GM18907 (cell line): Measurements from ENCODE around the gene ATP6AP1.

Experiments used
- ATAC-seq: cut with Tn5 transposase; IDR thresholded peaks from one replicate; pipeline ENCODE4 v1.9.1; 2021; ENCODE audit warnings: mild to moderate bottlenecking, moderate library complexity; ENCODE audit not compliant: unreplicated experiment

Gene ATP6AP1

DNA sequence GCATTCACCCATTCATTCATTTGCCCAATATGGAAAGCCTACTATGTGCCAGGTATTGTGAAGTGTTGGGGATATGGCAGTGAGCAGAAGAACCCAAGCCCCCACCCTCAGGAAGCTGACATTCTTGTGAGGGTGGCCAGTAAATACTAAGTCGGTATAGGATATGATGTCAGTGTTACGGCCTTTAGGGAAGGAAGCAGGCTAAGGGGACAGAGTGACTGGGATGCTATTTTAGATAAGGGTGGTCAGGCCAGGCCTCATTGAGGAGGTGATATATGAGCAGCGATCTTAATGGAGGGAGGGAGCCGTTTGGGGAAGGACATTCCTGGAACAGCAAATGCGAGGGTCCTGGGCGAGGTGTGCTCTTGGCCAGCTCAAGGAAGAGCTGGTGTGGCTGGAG lies 2.0 kb downstream of the ATP6AP1 start:
- no peak for ATAC-seq

DNA sequence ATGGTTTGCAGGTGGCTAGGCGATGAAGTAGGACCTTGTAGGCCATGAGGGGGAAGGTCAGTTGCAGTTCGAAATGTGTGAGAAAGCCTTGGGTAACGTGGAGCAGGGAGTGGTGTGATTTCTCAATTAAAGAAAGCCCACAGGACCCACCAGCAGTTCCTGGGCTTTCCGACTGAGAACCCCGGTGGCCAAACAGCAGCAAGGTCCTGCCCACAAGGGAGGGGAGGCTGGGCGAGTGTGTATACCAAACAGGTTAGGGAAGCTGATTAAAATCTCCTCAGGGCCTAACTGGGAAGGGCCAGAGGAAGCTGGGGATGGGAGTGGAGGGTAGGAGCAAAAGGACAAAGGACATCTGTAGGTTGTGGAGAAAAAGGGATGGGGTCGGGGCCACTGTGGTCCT lies 2.4 kb downstream of the ATP6AP1 start:
- ATAC-seq: no peak

GRCh38 chrX:154431341-154431740 lies 2.9 kb downstream of the ATP6AP1 start:
- no peak for ATAC-seq

DNA sequence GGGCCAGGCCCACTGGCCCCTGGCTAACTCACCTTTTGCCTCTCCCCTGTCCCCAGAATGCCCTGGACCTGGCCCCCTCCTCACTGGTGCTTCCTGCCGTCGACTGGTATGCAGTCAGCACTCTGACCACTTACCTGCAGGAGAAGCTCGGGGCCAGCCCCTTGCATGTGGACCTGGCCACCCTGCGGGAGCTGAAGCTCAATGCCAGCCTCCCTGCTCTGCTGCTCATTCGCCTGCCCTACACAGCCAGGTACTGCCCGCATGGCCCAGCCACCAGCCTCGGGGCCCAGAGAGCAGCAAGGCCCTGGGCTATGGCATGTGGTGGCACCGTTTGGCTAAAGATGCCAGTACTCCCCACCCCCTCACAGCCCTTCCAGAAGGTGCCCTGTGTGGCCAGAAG lies 3.7 kb downstream of the ATP6AP1 start:
- no peak for ATAC-seq

DNA sequence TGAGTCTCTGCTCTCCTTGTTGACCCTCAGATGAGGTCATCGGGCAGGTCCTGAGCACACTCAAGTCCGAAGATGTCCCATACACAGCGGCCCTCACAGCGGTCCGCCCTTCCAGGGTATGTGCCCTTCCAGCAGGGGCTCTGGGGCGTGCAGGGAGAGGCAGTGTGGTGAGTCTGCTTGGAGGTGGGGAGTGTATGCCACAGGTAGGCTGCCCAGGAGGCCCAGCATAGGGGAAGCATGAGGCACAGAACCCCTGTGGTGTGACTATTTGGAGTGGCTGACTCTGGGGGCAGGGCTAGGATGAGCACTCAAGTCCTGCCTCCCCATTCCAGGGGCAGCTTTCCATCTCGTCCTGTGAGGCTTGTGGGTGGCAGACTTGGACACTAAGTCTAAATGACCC lies 5.1 kb downstream of the ATP6AP1 start:
- no peak for ATAC-seq

DNA sequence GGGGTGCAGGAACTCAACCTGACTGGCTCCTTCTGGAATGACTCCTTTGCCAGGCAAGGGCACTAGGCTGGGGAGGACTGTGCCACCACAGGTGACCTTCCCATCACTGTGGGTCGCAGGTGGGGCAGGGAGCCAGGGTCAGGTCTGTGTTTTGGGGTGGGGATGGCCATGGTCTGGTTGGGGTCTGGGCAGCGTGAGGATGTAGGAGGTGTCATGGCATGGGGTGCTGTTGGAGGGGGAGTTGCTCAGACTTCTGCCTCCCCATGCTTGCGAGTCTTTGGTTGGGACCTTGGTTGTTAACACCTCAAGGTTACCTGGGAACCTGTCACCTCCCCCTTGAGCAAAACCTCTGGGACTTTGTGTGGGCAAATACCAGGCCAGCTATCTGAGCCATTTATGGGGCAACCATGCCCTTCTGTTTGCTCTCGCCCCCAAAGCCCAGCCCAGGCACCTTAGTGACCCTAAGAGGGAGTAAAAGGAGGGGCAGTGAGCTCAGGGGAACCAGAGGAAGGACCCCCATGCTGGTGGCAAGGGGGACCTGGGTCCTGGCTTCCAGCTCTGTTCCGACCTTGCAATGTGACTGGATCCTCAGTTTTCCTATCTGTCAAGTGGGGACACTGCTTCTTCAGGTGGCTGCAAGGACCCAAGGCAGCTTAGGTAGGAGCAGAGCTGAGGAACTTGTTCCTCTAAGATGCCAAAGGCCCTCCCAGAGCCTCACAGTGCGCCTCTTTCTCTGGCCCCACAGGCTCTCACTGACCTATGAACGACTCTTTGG lies 6.1 kb downstream of the ATP6AP1 start:
- no peak for ATAC-seq

- ATAC-seq: no peak
Measured at GRCh38 chrX:154435171-154435733, 6.8 kb downstream of the ATP6AP1 start.

DNA sequence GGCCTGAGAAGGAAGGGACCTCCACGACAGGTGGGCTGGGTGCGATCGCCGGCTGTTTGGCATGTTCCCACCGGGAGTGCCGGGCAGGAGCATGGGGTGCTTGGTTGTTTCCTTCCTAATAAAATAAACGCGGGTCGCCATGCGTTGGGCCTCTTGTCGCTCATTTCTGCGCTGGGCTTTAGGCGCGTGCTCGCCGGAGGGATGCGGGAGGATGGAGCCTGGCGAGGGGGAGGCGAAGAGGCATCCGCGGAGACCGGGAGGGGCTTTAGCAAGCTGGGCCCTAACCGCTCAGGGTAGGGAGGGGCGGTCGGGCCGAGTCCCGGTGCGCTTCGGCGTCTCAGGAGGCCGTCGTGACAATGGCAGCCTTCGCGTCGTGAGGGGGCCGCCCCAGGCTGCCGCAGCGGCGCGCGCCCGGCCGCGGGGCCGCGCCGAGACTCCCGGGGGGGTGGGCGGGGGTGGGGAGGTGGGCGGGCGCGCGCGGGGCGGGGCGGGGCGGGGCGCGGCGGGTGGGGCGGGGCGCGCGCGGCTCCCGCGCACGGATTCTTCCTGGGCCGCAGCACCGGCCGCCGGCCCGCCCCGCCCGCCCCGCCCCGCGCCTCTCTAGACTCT lies 8.0 kb downstream of the ATP6AP1 start:
- no peak for ATAC-seq

DNA sequence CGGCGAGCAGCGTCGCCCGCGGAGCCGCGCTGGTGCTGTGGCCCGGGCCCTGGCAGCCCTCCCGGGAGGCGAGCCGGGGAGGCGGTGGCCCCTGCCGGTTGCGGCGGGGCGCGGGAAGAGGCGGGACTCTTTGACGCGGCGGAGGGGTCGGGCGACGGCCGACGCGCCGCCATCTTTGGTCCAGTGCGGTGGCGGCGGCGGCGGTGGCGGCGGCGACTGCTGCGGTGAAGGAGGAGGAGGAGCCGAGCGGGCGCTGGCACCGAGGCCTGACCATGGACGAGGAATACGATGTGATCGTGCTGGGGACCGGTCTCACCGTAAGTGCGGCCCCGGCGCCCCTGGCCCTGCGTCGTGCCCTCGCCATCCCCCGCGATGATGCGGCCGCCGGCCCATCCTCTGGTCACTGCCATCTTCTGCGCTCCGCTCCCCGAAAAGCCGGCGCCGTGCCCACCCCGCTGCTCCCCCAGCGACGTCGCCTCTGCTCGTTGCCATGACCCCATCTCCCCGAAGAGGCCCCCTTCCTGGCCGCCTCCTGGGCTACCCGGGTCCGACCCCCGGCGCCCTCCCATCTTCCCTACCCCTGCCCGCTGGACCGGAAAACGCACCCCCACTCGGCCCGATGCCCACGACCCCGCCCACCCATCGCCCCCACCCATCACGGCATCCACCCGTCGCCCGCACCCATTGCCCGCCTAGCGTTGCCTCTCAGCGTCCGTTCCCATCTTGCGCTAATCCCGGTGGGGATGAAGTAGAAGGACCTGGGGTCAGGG lies 8.7 kb downstream of the ATP6AP1 start, which contains the start of gene GDI1:
Gene GDI1, plus strand, starts transcription at position 172 of the 770 bp plus-strand sequence. Its CDS starts 101 bp downstream, at position 273.
- ATAC-seq: no peak

DNA sequence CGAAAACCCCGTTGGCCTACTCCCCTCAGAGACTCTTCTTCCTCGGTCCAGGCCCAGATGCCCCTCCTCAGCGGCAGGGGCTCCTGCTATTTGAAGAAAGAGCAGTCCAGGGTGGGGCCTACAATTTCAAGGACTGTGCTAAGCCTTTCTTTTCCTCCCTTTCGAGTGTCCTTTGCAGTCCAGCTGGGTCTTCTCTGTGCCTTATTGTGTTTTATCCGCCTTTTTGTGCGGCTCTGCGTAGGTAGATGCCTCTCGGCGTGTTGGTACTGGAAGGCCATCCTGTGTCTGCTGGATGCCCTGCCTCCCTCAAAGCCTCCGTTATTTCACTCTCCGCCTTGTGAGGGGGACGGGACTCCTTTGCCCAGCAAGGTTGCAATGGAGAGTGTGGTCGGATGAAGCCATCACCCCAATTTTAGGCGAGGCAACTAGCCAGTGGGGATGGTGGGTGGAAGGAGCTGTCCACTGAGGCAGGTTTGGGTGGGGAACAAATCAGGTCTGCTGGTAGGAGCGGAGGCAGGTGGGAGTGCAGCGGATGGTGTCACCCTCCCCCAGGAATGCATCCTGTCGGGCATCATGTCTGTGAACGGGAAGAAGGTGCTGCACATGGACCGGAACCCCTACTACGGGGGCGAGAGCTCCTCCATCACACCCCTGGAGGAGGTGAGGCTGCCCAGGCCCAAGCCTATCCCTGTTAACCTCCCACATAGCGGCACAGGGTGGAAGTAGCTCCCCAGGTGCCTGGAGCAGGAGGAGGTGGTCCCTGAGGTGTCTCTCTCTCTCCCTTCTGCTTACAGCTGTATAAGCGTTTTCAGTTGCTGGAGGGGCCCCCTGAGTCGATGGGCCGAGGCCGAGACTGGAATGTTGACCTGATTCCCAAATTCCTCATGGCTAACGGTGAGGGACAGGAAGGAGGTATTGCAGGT lies 9.8 kb downstream of the ATP6AP1 start:
- no peak for ATAC-seq

- ATAC-seq: no peak
Measured at GRCh38 chrX:154439841-154440240, 11.4 kb downstream of the ATP6AP1 start.

DNA sequence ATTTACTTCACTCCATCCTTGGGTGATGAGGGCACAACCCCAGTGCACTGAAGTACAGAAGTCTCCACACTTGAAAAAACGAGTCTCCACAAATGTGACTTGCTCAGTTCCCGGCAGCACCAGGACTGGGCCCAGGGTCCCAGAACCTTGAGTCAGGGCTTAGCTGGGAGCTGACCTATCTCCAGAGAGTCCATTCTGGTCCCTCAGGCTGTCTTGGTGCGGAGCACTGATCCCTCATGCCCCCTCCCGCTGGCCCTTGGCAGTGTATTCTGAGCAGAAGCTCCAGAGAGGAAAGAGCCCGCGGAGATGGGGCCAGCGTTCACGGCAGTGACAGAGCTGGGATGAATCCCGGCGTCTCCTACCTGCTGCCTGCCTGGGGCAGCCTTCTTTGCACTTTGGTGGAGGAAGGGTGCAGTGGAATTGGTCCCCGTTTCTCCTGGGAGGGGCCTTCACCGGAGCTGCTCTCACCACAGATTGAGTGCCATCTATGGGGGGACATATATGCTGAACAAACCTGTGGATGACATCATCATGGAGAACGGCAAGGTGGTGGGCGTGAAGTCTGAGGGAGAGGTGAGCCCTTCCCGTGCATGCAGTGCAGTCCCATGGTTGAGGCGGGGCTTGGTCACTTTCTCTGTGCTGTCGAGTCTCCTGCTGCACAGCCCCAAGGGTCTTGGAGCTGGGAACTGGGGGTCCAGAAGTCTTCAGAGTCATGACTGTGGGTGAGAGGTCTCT lies 12.3 kb downstream of the ATP6AP1 start:
- ATAC-seq: no peak

- ATAC-seq: no peak
Measured at GRCh38 chrX:154441564-154441963, 13.1 kb downstream of the ATP6AP1 start.

- no peak for ATAC-seq
Measured at GRCh38 chrX:154441984-154442707, 13.7 kb downstream of the ATP6AP1 start.

DNA sequence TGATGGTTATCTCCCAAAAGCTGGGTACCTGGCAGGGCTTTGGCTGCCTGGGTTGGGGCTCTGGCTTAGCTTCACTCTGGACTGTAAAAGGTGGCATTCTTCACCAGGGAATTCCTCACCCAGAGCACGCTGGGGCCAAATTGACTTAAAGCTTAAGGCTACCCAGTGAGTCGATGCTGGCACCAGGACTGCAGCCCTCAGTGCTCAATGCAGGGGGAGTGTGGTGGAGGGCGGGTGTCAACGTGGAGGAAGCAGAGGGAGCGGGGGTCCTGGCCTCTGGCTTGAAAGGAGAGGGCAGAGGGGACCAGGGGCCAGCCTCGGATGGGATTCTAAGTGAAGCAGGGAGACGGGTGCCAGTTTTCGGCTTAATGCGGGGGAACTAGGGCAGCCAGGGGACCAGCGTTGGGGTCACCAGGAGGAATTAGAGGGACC lies 15.0 kb downstream of the ATP6AP1 start:
- ATAC-seq: no peak

DNA sequence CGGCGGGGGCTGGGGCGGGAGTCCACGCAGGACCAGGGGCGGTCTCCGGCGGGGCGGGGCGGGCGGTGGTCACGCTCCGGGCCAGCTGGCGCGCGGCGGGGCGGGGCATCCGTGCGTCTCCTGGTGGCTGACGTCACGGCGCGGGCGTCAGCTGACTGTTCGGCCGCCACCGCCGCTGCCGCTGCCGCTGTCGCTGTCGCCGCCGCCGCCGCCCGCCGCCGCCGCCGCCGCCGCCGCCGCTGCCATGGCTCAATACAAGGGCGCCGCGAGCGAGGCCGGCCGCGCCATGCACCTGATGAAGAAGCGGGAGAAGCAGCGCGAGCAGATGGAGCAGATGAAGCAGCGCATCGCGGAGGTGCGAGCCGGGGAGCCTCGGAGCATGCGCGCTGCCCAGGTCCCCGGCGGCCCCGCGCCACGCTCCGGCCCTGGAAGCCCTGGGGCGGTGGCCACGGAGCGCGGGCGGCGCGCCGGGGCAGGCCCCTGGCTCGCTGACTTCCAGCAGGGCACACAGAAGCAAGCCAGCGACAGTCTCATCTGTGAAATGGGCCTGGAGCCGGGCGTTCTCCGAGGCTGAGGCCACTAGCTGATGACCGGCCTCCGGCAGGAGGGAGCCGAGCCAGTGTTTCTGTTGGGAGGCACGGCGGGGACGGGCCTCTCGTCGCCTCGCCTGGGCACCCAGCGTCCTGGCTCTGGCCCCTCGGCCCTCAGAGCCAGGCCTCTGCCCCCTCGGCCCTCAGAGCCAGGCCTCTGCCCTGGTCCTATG lies 15.7 kb downstream of the ATP6AP1 start, which contains the start of gene FAM50A:
Gene FAM50A, plus strand, starts transcription at position 150 of the 763 bp plus-strand sequence. Its CDS starts 95 bp downstream, at position 245.
- peak; percentile 57 for ATAC-seq

- no peak for ATAC-seq
Measured at GRCh38 chrX:154444755-154445246, 16.3 kb downstream of the ATP6AP1 start.

DNA sequence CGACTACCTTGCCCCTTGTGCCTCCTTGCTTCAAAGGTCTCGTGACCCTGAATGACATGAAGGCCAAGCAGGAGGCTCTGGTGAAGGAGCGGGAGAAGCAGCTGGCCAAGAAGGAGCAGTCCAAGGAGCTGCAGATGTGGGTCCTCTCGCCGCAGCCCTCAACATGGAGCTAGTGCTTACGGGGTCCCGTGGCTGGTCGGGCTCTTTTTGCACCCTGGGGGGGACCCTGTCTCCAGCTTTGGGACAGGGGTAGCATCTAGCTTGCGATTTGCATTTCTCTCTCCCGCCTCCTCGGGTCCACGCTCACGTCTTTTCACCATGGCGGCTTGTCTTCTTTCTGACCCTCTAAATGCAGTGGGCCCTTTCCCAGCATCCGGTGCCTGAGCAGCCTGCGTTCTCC lies 17.3 kb downstream of the ATP6AP1 start:
- ATAC-seq: no peak
